Neuronal stem cell (in vitro differentiated cells): Measurements from ENCODE around the gene SRGN. TPM values are rescaled to one million over a fixed set of nuclear protein-coding genes. Genes with fewer than 3 reads are reported as not detected.
"Not testable (repeated sequence)": the region's sequence is repeated elsewhere in the genome, so short reads cannot be mapped to it uniquely, and the experiment has no call there.

Experiments used
- DNase-seq: peaks from one replicate; pipeline ENCODE4 v3.0.0-alpha.2; 2013; ENCODE audit warnings: low spot score
- H2AFZ ChIP-seq: one replicate; pipeline ENCODE4 v1.6.1; 2013; ENCODE audit warnings: mild to moderate bottlenecking, low read length, inconsistent platforms
- H2AK5ac ChIP-seq: 2 replicates; pipeline ENCODE4 v1.6.1; 2013; ENCODE audit warnings: low read depth, mild to moderate bottlenecking, inconsistent platforms, low read length, moderate library complexity, mixed read lengths
- H2BK120ac ChIP-seq: 2 replicates; pipeline ENCODE4 v1.6.1; 2013; ENCODE audit warnings: low read depth, mild to moderate bottlenecking, inconsistent platforms, low read length, moderate library complexity, mixed read lengths
- H2BK12ac ChIP-seq: one replicate; pipeline ENCODE4 v1.6.1; 2013; ENCODE audit warnings: low read length, inconsistent platforms
- H2BK15ac ChIP-seq: 2 replicates; pipeline ENCODE4 v1.6.1; 2013; ENCODE audit warnings: mild to moderate bottlenecking, low read length, inconsistent platforms, mixed read lengths
- H2BK5ac ChIP-seq: one replicate; pipeline ENCODE4 v1.6.1; 2013; ENCODE audit warnings: inconsistent platforms, mild to moderate bottlenecking, low read length, moderate library complexity
- H3K14ac ChIP-seq: one replicate; pipeline ENCODE4 v1.6.1; 2013; ENCODE audit warnings: low read length, inconsistent platforms
- H3K18ac ChIP-seq: 2 replicates; pipeline ENCODE4 v1.6.1; 2013; ENCODE audit warnings: low read length, inconsistent platforms
- H3K23ac ChIP-seq: 2 replicates; pipeline ENCODE4 v1.6.1; 2013; ENCODE audit warnings: low read depth, mild to moderate bottlenecking, mixed read lengths, low read length, inconsistent platforms; ENCODE audit not compliant: poor library complexity
- H3K27ac ChIP-seq: replicated peaks from 3 replicates; pipeline ENCODE4 v1.5.1; 2013; ENCODE audit warnings: low read length, inconsistent platforms
- H3K27me3 ChIP-seq, 3 experiments: 2 replicates each; pipeline ENCODE4 v1.6.1; 2013; ENCODE audit warnings: low read length in 3 of 3, mild to moderate bottlenecking in 2 of 3, inconsistent platforms in 1 of 3, low read depth in 1 of 3, mixed read lengths in 1 of 3, moderate library complexity in 1 of 3; ENCODE audit not compliant: control insufficient read depth in 3 of 3, insufficient read depth in 3 of 3
- H3K36me3 ChIP-seq, 2 donors: replicated peaks in 1 of 2; 2 replicates each; pipeline ENCODE4 v1.6.1; 2013; ENCODE audit warnings: low read length in 2 of 2; ENCODE audit not compliant: control insufficient read depth in 2 of 2, insufficient read depth in 2 of 2
- H3K4ac ChIP-seq: 2 replicates; pipeline ENCODE4 v1.6.1; 2013; ENCODE audit warnings: inconsistent platforms, mild to moderate bottlenecking, low read length, moderate library complexity
- H3K4me1 ChIP-seq, 2 donors: 1 replicate in 1 of 2; 2 replicates in 1 of 2; pipeline ENCODE4 v1.6.1; 2013; ENCODE audit warnings: low read length in 2 of 2, low read depth in 1 of 2; ENCODE audit not compliant: control insufficient read depth in 2 of 2, insufficient read depth in 1 of 2
- H3K4me2 ChIP-seq: one replicate; pipeline ENCODE4 v1.6.1; 2013; ENCODE audit warnings: mild to moderate bottlenecking, low read length, inconsistent platforms; ENCODE audit not compliant: insufficient read depth, poor library complexity, severe bottlenecking
- H3K4me3 ChIP-seq, 2 donors: 2 replicates each; pipeline ENCODE4 v1.5.1; 2013; ENCODE audit warnings: low read length in 2 of 2, mild to moderate bottlenecking in 2 of 2, inconsistent platforms in 1 of 2, moderate library complexity in 1 of 2
- H3K79me1 ChIP-seq: one replicate; pipeline ENCODE4 v1.6.1; 2013; ENCODE audit warnings: low read depth, mild to moderate bottlenecking, inconsistent platforms, low read length, moderate library complexity
- H3K9ac ChIP-seq: one replicate; pipeline ENCODE4 v1.6.1; 2013; ENCODE audit warnings: mild to moderate bottlenecking, low read depth, low read length, inconsistent platforms; ENCODE audit not compliant: poor library complexity
- H3K9me3 ChIP-seq, 2 donors: replicated peaks in 1 of 2; 2 replicates each; pipeline versions ENCODE3 to v1.6.1; 2013; ENCODE audit warnings: low read length in 2 of 2, mild to moderate bottlenecking in 2 of 2, inconsistent platforms in 1 of 2, low read depth in 1 of 2, mixed read lengths in 1 of 2, moderate library complexity in 1 of 2; ENCODE audit not compliant: control insufficient read depth in 2 of 2, insufficient read depth in 1 of 2
- H4K8ac ChIP-seq: one replicate; pipeline ENCODE4 v1.6.1; 2013; ENCODE audit warnings: low read depth, mild to moderate bottlenecking, inconsistent platforms, low read length, moderate library complexity
- H4K91ac ChIP-seq: one replicate; pipeline ENCODE4 v1.6.1; 2013; ENCODE audit warnings: low read length, low read depth, mild to moderate bottlenecking, inconsistent platforms; ENCODE audit not compliant: poor library complexity
- WGBS, 2 donors: extraction: QIAGEN DNeasy Blood & Tissue Kit; methylation state at CpG; one replicate each; pipeline ENCODE4 v1.1.7; 2013; ENCODE audit warnings: missing lambda C conversion rate in 2 of 2, mixed read lengths in 1 of 2; ENCODE audit not compliant: insufficient read length in 2 of 2, insufficient replicate concordance in 1 of 2; ENCODE audit errors: extremely low coverage in 2 of 2; 5-methylcytosine and 5-hydroxymethylcytosine counted together
- polyA plus RNA-seq, 2 experiments: library from polyadenylated mRNA; stranded (reverse); fragments of 200-250 nt; gene quantifications; one replicate each; pipeline ENCODE4 v1.2.3, GENCODE V29; 2013

The SRGN gene
- not detected for polyA plus RNA-seq (2013, experiment 1 of 2)
- polyA plus RNA-seq (2013, experiment 2 of 2), result not detected

GRCh38 chr10:69087590-69088470 lies at the start of gene SRGN:
SRGN (plus strand) TSS chr10:69088103; CDS start chr10:69088158, 55 bp downstream.
- Histone ChIP-seq H3K36me3 (no peaks in the 10 kb centered on the region), H2BK12ac (no peak within 1 kb of the TSS), H2BK120ac (no peak within 1 kb of the TSS)

GRCh38 chr10:69040904-69041303 lies 47.0 kb upstream of the SRGN start:
- H3K4me3 ChIP-seq, H2BK5ac ChIP-seq, H3K4ac ChIP-seq, H3K27me3 ChIP-seq, H3K14ac ChIP-seq, H3K23ac ChIP-seq, H3K27ac ChIP-seq, H3K9me3 ChIP-seq, H2AK5ac ChIP-seq, H3K18ac ChIP-seq, H3K4me1 ChIP-seq, H2BK120ac ChIP-seq, H4K91ac ChIP-seq, H4K8ac ChIP-seq, H2BK15ac ChIP-seq, H3K4me2 ChIP-seq, H2AFZ ChIP-seq, H3K36me3 ChIP-seq, H2BK12ac ChIP-seq, DNase-seq, H3K9ac ChIP-seq, H3K79me1 ChIP-seq: not testable (repeated sequence)
- no CpG with 5 or more reads among the region's 5 CpGs for WGBS, 2 donors

More at GRCh38 chr10:69087590-69088470, at the start of gene SRGN:
- no peak within 1 kb of the TSS for H4K8ac ChIP-seq
- H4K91ac ChIP-seq, result no peak within 1 kb of the TSS
- H3K79me1 ChIP-seq, result peaks cover 2% of the 10 kb centered on the region
- no peak within 1 kb of the TSS for H3K18ac ChIP-seq
- no peak within 1 kb of the TSS for H3K4ac ChIP-seq
- no peak within 1 kb of the TSS for H2BK5ac ChIP-seq
- no peak for DNase-seq
- no peak within 1 kb of the TSS for H3K14ac ChIP-seq
- peaks cover 4 to 5% of the 10 kb centered on the region in 2 donors for H3K4me1 ChIP-seq
- H3K4me3 ChIP-seq, result no peak within 1 kb of the TSS
- H3K9ac ChIP-seq, result no peak within 1 kb of the TSS
- H2BK15ac ChIP-seq, result no peak within 1 kb of the TSS
- H3K27ac ChIP-seq, result no peak within 1 kb of the TSS
- no peak within 1 kb of the TSS for H2AK5ac ChIP-seq
- no peak within 1 kb of the TSS for H3K4me2 ChIP-seq
- H3K9me3 ChIP-seq, result no peaks in the 10 kb centered on the region
- H3K27me3 ChIP-seq, result no peaks in the 10 kb centered on the region
- no CpG with 5 or more reads among the region's 10 CpGs for WGBS, 2 donors
- H2AFZ ChIP-seq, result peak within 1 kb of the TSS; percentile 33
- H3K23ac ChIP-seq, result no peak within 1 kb of the TSS

DNA sequence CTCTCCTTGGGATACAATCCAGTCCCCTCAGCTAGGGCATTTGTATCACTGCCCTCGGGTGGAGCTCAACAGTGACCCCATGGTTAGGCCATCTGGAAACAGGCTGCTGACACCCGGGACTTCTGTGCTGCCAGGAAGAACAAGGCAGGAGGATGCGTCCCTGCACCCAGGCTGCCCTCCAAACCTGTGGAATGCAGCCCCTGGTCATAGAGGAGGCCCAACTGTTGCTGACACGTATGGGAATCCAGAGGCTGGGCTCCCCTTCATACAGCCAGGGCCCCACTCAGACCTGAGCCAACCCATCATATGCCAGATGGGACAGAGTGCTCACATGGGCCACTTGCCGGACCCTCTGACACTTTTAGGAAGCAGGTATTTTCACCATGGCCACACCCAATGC lies 45.5 kb upstream of the SRGN start:
- no peak overlapping the region for H2BK15ac ChIP-seq
- no peak overlapping the region for H3K27ac ChIP-seq
- no peak overlapping the region for H2AFZ ChIP-seq
- H3K4me2 ChIP-seq, result no peak overlapping the region
- no peak overlapping the region for H4K91ac ChIP-seq
- no peak overlapping the region for H2AK5ac ChIP-seq
- no peaks in the 10 kb centered on the region for H3K79me1 ChIP-seq
- H3K4ac ChIP-seq, result no peak overlapping the region
- H3K4me1 ChIP-seq, result no peaks in the 10 kb centered on the region
- peaks cover 0 to 2% (median 0%) of the 10 kb centered on the region in 3 experiments for H3K27me3 ChIP-seq
- no peak for DNase-seq
- H2BK120ac ChIP-seq, result no peak overlapping the region
- H3K36me3 ChIP-seq, result no peaks in the 10 kb centered on the region
- no peak overlapping the region for H3K4me3 ChIP-seq
- H2BK5ac ChIP-seq, result no peak overlapping the region
- H3K14ac ChIP-seq, result no peak overlapping the region
- WGBS, 2 donors, result no CpG with 5 or more reads among the region's 5 CpGs
- H2BK12ac ChIP-seq, result no peak overlapping the region
- no peak overlapping the region for H3K18ac ChIP-seq
- H3K9me3 ChIP-seq, result peaks cover 0 to 1% of the 10 kb centered on the region in 2 donors
- H4K8ac ChIP-seq, result no peak overlapping the region
- H3K9ac ChIP-seq, result no peak overlapping the region
- no peak overlapping the region for H3K23ac ChIP-seq

DNA sequence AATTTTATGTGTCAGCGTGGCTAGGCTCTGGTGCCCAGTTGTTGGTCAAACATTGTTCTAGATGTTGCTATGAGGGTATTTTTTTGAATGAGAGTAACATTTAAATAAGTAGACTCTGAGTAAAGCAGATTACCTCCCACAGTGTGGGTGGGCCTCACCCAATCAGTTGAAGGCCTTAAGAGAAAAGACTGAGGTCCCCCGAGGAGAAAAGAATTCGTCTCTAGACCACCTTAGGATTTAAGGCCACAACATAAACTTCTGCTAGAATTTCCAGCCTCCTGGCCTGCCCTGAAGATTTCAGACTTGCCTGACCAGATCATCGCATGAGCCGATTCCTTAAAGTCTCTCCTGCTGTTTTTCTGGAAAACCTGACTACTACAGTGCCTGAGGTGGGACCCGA lies 45.1 kb upstream of the SRGN start:
- no peak overlapping the region for H3K4me2 ChIP-seq
- no peak overlapping the region for H4K91ac ChIP-seq
- no peak overlapping the region for H3K23ac ChIP-seq
- no peaks in the 10 kb centered on the region for H3K79me1 ChIP-seq
- no peak overlapping the region for H2BK12ac ChIP-seq
- no peaks in the 10 kb centered on the region for H3K4me1 ChIP-seq
- peaks cover 0 to 2% (median 0%) of the 10 kb centered on the region in 3 experiments for H3K27me3 ChIP-seq
- H3K9ac ChIP-seq, result no peak overlapping the region
- no peak overlapping the region for H3K4ac ChIP-seq
- H3K4me3 ChIP-seq, result no peak overlapping the region
- H4K8ac ChIP-seq, result no peak overlapping the region
- H3K27ac ChIP-seq, result no peak overlapping the region
- H3K9me3 ChIP-seq, result peaks cover 0 to 1% of the 10 kb centered on the region in 2 donors
- DNase-seq, result no peak
- H2BK5ac ChIP-seq, result no peak overlapping the region
- H3K14ac ChIP-seq, result no peak overlapping the region
- no peak overlapping the region for H2BK15ac ChIP-seq
- no peaks in the 10 kb centered on the region for H3K36me3 ChIP-seq
- no peak overlapping the region for H2AK5ac ChIP-seq
- WGBS, 2 donors, result no CpG with 5 or more reads among the region's 6 CpGs
- H3K18ac ChIP-seq, result no peak overlapping the region
- no peak overlapping the region for H2AFZ ChIP-seq
- no peak overlapping the region for H2BK120ac ChIP-seq
